ENCODE measurements around the gene LAMB3. TPM values are rescaled to one million over a fixed set of nuclear protein-coding genes. Genes with fewer than 3 reads are reported as not detected.

Gene LAMB3
- total RNA-seq, 1 donor from 2014 or later: not detected

GRCh38 chr1:209657140-209657879 is 5.1 kb upstream of the LAMB3 start:
- Histone ChIP-seq H3F3A (ENCODE audit: low read depth) (peaks cover 3% of the 10 kb centered on the region), H3K27me3 (no peaks in the 10 kb centered on the region), H3K79me2 (ENCODE audit: low read depth) (no peaks in the 10 kb centered on the region), H3K36me3 (no peaks in the 10 kb centered on the region), H3K4me3 (no peak overlapping the region), H2AFZ (replicated peaks) (no peak overlapping the region), H3K4me2 (no peak overlapping the region), H3K4me1 (peaks cover 16% of the 10 kb centered on the region), H3K27ac (no peak overlapping the region), H3K9ac (no peak overlapping the region), H4K20me1 (ENCODE audit: low read depth) (no peaks in the 10 kb centered on the region), H3K9me3 (ENCODE audit: low read depth) (no peaks in the 10 kb centered on the region)
- TF ChIP-seq EZH2phosphoT487 (IDR thresholded peaks at IDR 0.05) (no peak), EZH2 (IDR thresholded peaks at IDR 0.05) (no peak)
- TF ChIP-seq, protein P1, sequence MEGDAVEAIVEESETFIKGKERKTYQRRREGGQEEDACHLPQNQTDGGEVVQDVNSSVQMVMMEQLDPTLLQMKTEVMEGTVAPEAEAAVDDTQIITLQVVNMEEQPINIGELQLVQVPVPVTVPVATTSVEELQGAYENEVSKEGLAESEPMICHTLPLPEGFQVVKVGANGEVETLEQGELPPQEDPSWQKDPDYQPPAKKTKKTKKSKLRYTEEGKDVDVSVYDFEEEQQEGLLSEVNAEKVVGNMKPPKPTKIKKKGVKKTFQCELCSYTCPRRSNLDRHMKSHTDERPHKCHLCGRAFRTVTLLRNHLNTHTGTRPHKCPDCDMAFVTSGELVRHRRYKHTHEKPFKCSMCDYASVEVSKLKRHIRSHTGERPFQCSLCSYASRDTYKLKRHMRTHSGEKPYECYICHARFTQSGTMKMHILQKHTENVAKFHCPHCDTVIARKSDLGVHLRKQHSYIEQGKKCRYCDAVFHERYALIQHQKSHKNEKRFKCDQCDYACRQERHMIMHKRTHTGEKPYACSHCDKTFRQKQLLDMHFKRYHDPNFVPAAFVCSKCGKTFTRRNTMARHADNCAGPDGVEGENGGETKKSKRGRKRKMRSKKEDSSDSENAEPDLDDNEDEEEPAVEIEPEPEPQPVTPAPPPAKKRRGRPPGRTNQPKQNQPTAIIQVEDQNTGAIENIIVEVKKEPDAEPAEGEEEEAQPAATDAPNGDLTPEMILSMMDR (IDR thresholded peaks at IDR 0.05): no peak
- H3K36me3 Mint-ChIP-seq: no peaks in the 10 kb centered on the region
- H3K27ac Mint-ChIP-seq: peak overlapping the region; percentile 35
- DNase-seq (ENCODE audit: low spot score): no peak
- H3K27me3 Mint-ChIP-seq (ENCODE audit: insufficient read depth, low read depth): peaks cover 4% of the 10 kb centered on the region
- peaks cover 38% of the 10 kb centered on the region for H3K4me1 Mint-ChIP-seq
- no peak overlapping the region for H3K4me3 Mint-ChIP-seq
- H3K9me3 Mint-ChIP-seq: no peaks in the 10 kb centered on the region

DNA sequence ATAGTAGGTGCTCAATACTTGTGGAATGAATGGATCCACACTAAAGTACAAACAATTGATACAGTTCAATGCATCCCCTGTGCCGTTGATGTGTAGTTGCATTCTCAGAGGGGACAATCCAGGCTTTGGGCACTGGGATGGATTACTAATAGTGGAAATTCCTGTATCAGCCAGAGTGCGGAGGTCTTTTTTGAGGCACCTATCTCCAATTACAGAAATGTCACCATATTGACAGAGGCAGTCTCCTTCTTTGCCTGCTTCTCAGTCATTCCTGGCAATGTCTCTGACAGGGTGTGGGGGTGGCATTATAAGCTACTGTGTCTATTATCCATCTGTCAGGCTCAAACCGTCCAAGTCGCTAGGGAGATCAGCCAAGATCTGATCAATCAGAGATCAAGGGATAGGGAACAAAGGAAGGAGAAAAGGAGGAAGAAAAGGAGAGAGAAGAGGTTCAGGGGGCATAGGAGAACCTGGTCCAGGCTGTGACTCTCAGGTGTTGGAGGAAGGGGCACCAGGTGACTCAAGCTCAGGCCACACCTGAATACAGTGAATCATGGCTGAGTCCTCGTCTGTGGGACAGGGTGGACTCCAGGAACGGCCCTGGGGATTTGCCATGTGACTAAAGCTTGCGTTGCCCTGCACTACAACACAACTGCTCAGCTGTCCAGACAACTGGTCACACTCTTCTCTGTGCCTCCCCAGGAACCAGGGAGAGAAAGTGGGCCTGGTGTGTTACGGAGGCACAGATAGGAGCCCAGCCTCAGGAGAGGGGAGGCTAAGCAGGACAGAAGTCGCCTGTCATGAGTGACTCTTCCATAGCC is 3.4 kb upstream of the LAMB3 start:
- H3K4me1 Mint-ChIP-seq: peaks cover 40% of the 10 kb centered on the region
- H3K27me3 ChIP-seq: no peaks in the 10 kb centered on the region
- H3K9me3 ChIP-seq (ENCODE audit: low read depth): no peaks in the 10 kb centered on the region
- H3K27ac Mint-ChIP-seq: no peak overlapping the region
- H3K79me2 ChIP-seq (ENCODE audit: low read depth): no peaks in the 10 kb centered on the region
- no peaks in the 10 kb centered on the region for H4K20me1 ChIP-seq (ENCODE audit: low read depth)
- H3K36me3 Mint-ChIP-seq: no peaks in the 10 kb centered on the region
- H3K4me1 ChIP-seq: peaks cover 16% of the 10 kb centered on the region
- H3F3A ChIP-seq (ENCODE audit: low read depth): peaks cover 3% of the 10 kb centered on the region
- H3K4me3 ChIP-seq: no peak overlapping the region
- no peak for DNase-seq (ENCODE audit: low spot score)
- H3K9me3 Mint-ChIP-seq: no peaks in the 10 kb centered on the region
- TF ChIP-seq EZH2 (IDR thresholded peaks at IDR 0.05): no peak
- TF ChIP-seq, protein P1 (IDR thresholded peaks at IDR 0.05): no peak
- TF ChIP-seq EZH2phosphoT487 (IDR thresholded peaks at IDR 0.05): no peak
- H3K36me3 ChIP-seq: no peaks in the 10 kb centered on the region
- H3K27ac ChIP-seq: no peak overlapping the region
- H3K27me3 Mint-ChIP-seq (ENCODE audit: insufficient read depth, low read depth): peaks cover 4% of the 10 kb centered on the region
- H3K4me2 ChIP-seq: no peak overlapping the region
- no peak overlapping the region for H3K4me3 Mint-ChIP-seq
- no peak overlapping the region for H2AFZ ChIP-seq (replicated peaks)
- H3K9ac ChIP-seq: no peak overlapping the region

GRCh38 chr1:209653915-209654351 is 1.7 kb upstream of the LAMB3 start:
- DNase-seq (ENCODE audit: low spot score): no peak
- H3K4me2 ChIP-seq: no peak overlapping the region
- Mint-ChIP-seq H3K27me3 (ENCODE audit: insufficient read depth, low read depth) (peaks cover 6% of the 10 kb centered on the region), H3K4me1 (peaks cover 35% of the 10 kb centered on the region), H3K4me3 (no peak overlapping the region), H3K36me3 (no peaks in the 10 kb centered on the region), H3K27ac (no peak overlapping the region), H3K9me3 (no peaks in the 10 kb centered on the region)
- no peaks in the 10 kb centered on the region for H4K20me1 ChIP-seq (ENCODE audit: low read depth)
- H3K9me3 ChIP-seq (ENCODE audit: low read depth): no peaks in the 10 kb centered on the region
- no peak overlapping the region for H3K27ac ChIP-seq
- peaks cover 2% of the 10 kb centered on the region for H3F3A ChIP-seq (ENCODE audit: low read depth)
- H3K9ac ChIP-seq: no peak overlapping the region
- TF ChIP-seq, protein P1 (IDR thresholded peaks at IDR 0.05): no peak
- no peak for TF ChIP-seq EZH2 (IDR thresholded peaks at IDR 0.05)
- no peak for TF ChIP-seq EZH2phosphoT487 (IDR thresholded peaks at IDR 0.05)
- peaks cover 8% of the 10 kb centered on the region for H3K4me1 ChIP-seq
- no peak overlapping the region for H3K4me3 ChIP-seq
- no peaks in the 10 kb centered on the region for H3K79me2 ChIP-seq (ENCODE audit: low read depth)
- H3K27me3 ChIP-seq: no peaks in the 10 kb centered on the region
- H3K36me3 ChIP-seq: no peaks in the 10 kb centered on the region
- H2AFZ ChIP-seq (replicated peaks): no peak overlapping the region
